Cardiac fibroblast (primary cell): ENCODE measurements around the gene CHAF1B.

Experiments used
- DNase-seq, 2 donors: peaks; one replicate each; pipeline versions ENCODE4 v3.0.0 to v3.0.0-alpha.2; 2010; ENCODE audit warnings: low read depth in 2 of 2
- H3K4me3 ChIP-seq, 2 donors: replicated peaks in 1 of 2; 1 replicate in 1 of 2; 2 replicates in 1 of 2; pipeline ENCODE4 v1.5.1; 2011; ENCODE audit warnings: low read depth in 2 of 2, low read length in 2 of 2, mild to moderate bottlenecking in 2 of 2, moderate library complexity in 1 of 2
- CTCF ChIP-seq: IDR thresholded peaks from one replicate; pipeline ENCODE4 v1.5.1; 2011; ENCODE audit warnings: low read depth, mild to moderate bottlenecking, low read length, inconsistent platforms

The CHAF1B gene

GRCh38 chr21:36433059-36433709 is 48.0 kb downstream of the CHAF1B start:
- no peak for DNase-seq
- no peak for TF ChIP-seq CTCF
- no peak overlapping the region for H3K4me3 ChIP-seq

DNA sequence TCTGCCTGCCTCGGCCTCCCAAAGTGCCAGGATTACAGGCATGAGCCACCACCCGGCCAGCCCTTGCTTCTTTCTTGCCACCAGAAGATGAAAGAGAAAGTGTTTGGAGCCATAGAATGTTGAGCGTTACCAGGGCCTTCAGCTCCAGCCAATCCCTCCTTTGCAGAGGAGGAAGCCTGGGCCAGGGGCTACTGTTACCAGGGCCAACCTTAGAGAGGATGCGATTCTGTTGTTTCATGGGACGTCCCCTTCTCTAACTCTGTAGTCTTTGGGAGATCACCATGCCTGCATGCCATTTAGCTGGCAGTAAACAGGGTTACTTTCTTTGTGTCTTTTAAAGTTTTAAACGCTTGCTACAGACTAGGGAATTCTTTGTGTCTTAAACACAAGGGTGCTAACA is 49.0 kb downstream of the CHAF1B start:
- no peak for DNase-seq
- no peak overlapping the region for H3K4me3 ChIP-seq
- no peak for TF ChIP-seq CTCF

GRCh38 chr21:36436829-36437744 is 51.9 kb downstream of the CHAF1B start:
- TF ChIP-seq CTCF = no peak
- peak in 1 of 2 donors; percentile 57 for DNase-seq
- H3K4me3 ChIP-seq = no peak overlapping the region

GRCh38 chr21:36437745-36438128 is 52.5 kb downstream of the CHAF1B start:
- no peak for TF ChIP-seq CTCF
- DNase-seq = peak; percentile 80 to 96
- H3K4me3 ChIP-seq = no peak overlapping the region

DNA sequence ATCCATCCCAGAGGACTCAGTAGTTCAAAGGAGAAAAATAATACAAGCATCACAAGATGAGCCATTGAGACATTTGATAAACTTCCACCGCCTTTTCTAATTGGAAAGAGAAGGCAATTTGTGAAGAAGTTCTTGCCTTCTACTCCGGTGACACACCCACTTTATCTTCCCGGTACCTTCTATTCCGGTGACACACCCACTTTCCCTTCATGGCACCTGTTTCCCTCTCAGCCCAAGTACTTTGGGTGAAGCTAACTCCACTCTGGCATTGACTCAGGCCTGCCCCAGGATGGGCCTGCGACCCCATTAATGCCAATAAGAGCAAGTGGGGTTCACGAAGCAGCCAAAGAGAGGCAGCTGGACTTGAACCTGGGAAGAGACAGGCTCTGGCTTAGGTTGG is 56.5 kb downstream of the CHAF1B start:
- DNase-seq = no peak
- no peak for TF ChIP-seq CTCF
- H3K4me3 ChIP-seq = no peak overlapping the region

- no peak overlapping the region for H3K4me3 ChIP-seq
- TF ChIP-seq CTCF = no peak
- peak in 1 of 2 donors; percentile 35 for DNase-seq
Observed at GRCh38 chr21:36446301-36446700, 61.1 kb downstream of the CHAF1B start.
